ENCODE measurements around the gene CSK.
"Not testable (repeated sequence)": the region's sequence is repeated elsewhere in the genome, so short reads cannot be mapped to it uniquely, and the experiment has no call there.

The CSK gene

GRCh38 chr15:74781431-74782258 is at the start of gene CSK:
Gene CSK, plus strand, starts transcription at chr15:74782080. Its CDS starts 16,218 bp downstream, at chr15:74798298.
- peak; percentile 68 for DNase-seq

DNA sequence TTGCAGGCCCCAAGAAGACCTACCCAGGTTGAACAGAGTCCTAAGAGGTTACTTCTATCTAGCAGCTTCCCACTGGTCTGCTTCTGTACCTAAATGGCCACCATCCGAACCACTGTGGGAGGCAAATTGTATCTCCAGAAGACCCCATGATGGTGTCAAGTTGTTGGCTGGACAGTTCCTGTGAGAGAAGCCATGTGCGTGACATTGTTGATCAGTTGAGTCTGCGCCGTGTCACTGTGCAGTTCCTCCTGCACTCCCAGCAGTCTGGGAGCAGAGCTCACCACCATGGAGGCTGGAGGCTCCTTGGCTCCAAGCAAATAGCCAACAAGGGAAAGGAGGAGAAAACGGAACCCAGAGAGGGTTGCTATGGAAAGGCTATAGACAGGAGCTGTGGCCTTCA is 49.0 kb upstream of the CSK start:
- DNase-seq: no peak

- DNase-seq: no peak
Observed at GRCh38 chr15:74733269-74733668, 48.6 kb upstream of the CSK start.

- DNase-seq: no peak
Observed at GRCh38 chr15:74735305-74735704, 46.6 kb upstream of the CSK start.

DNA sequence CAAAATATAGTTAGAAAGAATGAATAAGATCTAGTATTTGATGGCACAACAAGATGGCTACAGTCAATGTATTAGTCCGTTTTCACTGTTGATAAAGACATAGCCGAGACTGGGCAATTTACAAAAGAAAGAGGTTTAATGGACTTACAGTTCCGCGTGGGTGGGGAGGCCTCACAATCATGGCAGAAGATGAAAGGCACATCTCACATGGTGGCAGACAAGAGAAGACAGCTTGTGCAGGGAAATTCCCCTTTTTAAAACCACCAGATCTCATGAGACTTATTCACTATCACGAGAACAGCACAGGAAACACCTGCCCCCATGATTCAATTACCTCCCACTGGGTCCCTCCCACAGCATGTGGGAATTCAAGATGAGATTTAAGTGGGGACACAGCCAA is 43.6 kb upstream of the CSK start:
- not testable (repeated sequence) for DNase-seq

GRCh38 chr15:74742422-74742821 is 39.5 kb upstream of the CSK start:
- no peak for DNase-seq

- no peak for DNase-seq
Observed at GRCh38 chr15:74746389-74746788, 35.5 kb upstream of the CSK start.

DNA sequence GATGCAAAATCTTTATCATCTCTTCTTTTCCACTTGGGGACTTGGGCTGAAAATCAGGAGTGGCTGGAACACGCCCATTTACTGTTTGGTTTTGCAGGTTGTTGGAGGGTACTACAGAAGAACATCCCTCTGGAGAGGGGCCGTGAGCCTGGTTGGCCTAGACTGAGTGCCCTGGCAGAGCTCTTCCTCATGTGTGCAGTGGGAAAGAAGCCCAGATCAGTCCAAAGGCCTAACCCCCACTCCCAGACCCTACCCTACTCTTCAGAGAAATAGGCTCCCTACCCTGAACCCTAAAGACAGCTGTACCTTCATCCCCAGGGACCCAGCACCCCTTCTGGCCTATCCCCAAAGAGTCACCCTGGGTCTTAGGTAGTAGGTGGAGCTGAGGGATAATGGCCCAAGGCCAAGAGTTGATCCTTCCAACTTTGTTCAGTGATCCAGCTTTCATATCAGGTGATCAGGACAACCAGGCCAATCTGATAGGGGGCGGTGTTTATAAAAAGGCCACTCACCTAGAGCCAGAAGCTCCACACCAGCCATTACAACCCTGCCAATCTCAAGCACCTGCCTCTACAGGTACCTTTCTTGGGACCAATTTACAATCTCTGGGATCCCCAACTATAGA is 33.4 kb upstream of the CSK start, which contains the start of gene CYP1A2:
TSS of gene CYP1A2 (plus strand) at position 524 of the 625 bp plus-strand sequence. CDS start 894 bp downstream, outside the sequence.
- no peak for DNase-seq

DNA sequence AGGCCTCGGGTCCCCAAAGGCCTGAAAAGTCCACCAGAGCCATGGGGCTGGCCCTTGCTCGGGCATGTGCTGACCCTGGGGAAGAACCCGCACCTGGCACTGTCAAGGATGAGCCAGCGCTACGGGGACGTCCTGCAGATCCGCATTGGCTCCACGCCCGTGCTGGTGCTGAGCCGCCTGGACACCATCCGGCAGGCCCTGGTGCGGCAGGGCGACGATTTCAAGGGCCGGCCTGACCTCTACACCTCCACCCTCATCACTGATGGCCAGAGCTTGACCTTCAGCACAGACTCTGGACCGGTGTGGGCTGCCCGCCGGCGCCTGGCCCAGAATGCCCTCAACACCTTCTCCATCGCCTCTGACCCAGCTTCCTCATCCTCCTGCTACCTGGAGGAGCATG is 32.0 kb upstream of the CSK start:
- DNase-seq: no peak

DNA sequence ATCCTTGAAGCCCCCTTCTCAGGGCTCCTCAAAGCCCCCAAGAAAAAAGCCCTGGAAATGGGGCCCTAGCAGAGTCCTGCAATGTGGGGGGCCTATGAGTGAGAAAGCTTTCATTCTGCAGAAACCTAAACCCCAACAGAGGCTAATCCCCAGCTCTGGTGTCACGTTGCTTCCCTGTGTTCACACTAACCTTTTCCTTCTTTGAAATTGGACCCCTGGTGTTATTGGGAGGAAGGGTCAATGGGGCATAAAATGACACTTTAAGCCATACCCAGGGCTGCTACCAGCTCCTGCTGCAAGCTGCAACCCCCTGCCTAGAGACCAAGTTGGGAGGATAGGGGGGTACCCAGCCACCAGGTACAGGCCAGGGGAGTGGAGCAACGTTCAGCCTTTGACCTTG is 31.1 kb upstream of the CSK start:
- no peak for DNase-seq

DNA sequence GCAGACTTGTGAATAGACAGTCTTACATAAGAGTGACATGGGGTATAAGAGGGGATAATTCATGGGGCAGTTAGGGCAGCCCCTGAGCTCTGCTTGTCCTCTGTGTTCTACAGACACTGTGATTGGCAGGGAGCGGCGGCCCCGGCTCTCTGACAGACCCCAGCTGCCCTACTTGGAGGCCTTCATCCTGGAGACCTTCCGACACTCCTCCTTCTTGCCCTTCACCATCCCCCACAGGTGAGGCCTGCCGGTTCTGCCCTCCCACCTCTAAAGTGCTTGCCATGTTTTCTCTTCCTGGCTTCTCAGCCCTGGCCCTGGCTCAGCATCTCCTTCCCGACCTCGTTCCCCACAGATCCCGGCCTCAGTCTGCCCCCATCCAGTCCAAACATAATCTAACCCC is 29.9 kb upstream of the CSK start:
- no peak for DNase-seq

GRCh38 chr15:74752531-74752930 is 29.3 kb upstream of the CSK start:
- DNase-seq: peak; percentile 84

GRCh38 chr15:74754593-74755215 is 27.2 kb upstream of the CSK start:
- no peak for DNase-seq

- no peak for DNase-seq
Observed at GRCh38 chr15:74758736-74759135, 23.1 kb upstream of the CSK start.

DNA sequence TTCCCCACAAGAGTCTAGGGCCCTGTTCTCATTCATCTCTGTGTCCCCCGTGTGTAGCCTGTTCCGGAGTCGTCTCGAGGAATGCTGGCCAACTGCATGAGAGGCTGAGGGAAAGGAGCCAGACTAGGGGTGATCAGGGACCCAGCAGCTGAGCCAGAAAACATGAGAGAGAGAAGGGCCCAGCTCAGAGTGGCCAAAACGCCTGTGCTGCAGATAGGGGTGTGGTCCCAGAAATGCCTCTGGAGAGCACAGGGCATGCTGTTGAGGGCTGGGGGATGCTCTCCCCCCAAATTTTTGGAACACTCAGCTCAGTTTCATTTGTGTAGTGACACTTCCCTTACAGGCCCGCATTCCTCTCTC is 19.1 kb upstream of the CSK start:
- no peak for DNase-seq

DNA sequence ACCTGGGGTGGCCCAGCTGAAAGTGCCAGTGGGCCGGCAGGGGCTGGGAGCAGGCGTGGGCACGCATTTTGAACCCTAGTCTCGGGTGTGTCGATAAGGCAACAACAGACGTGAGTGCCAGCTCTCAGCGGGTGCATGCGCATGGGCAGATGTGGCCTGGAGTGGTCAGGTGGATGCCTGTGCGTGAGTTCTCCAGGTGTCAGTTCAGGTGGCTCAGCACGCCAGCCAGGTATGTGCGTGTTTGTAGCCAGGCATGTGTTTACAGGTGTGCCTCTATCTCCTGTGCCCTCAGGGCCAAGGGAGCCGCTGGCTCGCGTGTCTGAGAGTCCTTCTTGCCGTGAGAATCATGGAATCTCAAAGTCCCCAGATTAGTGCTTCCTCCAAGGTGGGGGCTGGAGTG is 18.5 kb upstream of the CSK start:
- no peak for DNase-seq

- no peak for DNase-seq
Observed at GRCh38 chr15:74767167-74768098, 14.4 kb upstream of the CSK start.

GRCh38 chr15:74768099-74768770 is 13.6 kb upstream of the CSK start:
- DNase-seq: no peak

- DNase-seq: peak; percentile 41
Observed at GRCh38 chr15:74768771-74769342, 13.0 kb upstream of the CSK start.

DNA sequence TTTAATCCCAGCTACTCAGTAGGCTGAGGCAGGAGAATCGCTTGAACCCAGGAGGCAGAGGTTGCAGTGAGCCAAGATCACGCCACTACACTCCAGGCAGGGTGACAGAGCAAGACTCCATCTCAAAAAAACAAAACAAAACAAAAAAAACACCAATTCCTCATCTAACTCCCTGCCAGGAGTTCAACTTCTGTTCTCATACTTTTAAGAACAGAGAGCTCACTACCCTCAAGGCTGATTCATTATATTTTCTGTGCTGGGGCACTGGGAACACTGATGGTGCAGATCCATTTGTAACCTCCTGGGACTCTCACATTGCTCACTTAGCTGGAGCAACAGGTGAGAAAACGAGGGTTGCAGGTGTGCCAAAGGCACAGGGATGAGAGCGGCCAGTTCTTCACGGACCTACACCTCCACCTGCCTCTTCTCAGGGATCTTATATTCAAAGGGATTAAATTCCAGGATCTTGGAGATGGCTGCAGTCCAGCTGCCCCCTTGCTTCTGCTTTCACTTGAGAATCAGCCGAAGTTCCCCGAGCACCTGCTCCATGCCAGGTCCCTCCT is 12.3 kb upstream of the CSK start:
- no peak for DNase-seq

DNA sequence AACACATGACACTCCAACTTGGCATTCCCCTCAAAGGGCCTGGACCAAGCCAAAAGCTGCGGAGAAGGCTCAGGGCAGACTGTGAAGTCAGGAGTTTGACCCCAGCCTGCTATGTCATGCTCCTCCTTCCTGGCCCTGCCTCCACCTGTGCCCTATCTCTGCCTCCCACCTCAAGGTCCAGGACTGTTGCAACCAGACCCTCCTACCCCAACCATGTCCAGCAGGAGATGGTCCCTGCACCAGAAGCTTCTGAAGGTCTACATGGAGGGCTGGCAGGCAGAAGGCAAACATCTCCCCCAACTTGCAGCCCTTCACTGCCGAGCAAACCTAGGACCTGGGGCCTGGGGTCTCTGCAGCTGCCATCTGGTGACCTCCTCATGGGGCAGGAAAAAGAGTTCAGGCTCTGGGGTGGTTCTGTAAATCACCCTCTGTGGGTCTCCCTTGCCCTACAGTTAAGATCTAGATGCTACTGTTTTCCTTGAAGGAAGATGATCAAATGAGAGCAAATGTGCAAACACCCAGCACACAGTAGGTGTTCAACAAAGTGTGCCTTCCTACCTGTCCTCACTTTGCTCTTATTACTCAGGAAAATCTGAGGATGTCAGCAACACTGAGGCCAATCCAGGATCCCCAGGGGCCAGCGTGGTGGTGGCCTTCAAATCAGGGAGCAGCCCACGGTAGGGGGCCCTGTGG is 11.5 kb upstream of the CSK start:
- no peak for DNase-seq
